ENCODE measurements around the gene MADD.
A peak's percentile ranks its signal among the peaks of the same experiment; 100 is the strongest.

DNA sequence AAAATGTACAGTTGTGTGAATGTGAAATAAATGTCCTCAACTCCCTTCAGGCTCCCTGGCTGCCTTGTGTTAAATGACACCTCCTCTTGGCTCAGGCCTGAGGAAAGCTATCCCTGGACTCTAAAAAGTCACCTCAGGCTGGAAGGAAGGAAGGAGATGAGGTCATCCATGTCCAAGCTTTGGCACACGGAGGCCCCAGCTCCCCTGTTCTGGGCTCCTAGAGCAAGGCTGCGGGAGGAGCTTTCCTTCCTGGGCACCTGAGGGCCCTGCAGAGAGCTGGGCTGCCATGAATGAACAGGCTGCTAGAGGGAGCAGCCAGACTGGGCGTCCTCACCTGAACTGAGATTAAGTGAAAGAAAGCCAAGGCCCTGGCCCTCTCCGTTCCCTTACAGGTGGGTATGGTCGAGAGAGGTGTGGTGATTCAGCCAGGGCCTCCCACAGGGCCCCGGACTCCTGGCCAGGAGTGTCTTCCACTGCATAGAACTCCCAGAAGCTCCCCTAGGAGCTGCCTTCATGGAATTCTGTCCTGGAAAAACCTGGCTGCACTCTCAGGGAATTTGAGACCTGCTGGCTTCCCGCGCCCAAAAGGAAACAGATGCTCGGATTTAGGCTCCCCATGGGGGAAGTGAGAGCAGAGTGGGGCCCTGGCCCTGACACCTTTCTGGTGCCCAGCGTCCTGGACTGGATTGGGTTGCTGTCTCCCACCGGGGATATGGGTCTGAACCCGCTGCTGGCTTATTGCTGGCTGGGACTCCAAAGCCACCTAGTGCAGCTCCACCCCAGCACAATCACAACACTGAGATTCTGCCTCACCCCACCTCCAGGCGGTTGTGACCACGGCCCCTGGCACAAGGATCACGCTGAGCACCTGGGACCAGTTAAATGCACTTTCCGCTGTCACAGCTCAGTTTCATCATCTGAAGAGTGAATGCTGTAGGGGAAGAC lies 60.3 kb downstream of the MADD start:
- TF ChIP-seq, protein P1, sequence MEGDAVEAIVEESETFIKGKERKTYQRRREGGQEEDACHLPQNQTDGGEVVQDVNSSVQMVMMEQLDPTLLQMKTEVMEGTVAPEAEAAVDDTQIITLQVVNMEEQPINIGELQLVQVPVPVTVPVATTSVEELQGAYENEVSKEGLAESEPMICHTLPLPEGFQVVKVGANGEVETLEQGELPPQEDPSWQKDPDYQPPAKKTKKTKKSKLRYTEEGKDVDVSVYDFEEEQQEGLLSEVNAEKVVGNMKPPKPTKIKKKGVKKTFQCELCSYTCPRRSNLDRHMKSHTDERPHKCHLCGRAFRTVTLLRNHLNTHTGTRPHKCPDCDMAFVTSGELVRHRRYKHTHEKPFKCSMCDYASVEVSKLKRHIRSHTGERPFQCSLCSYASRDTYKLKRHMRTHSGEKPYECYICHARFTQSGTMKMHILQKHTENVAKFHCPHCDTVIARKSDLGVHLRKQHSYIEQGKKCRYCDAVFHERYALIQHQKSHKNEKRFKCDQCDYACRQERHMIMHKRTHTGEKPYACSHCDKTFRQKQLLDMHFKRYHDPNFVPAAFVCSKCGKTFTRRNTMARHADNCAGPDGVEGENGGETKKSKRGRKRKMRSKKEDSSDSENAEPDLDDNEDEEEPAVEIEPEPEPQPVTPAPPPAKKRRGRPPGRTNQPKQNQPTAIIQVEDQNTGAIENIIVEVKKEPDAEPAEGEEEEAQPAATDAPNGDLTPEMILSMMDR (IDR thresholded peaks at IDR 0.05 in 2 of 3, conservative IDR thresholded peaks at IDR 0.05 in 1 of 3; ENCODE audit: control insufficient read depth in 2 of 3, extremely low read depth in 1 of 3, insufficient read depth in 1 of 3, low read depth in 3 of 3, low read length in 3 of 3) = peak in 1 of 3 experiments; percentile 3; a peak in 1 of 6 replicates
- TF ChIP-seq ZNF24 (IDR thresholded peaks at IDR 0.05) (no peak), JUND (IDR thresholded peaks at IDR 0.05; ENCODE audit: low read depth, low read length) (no peak), BHLHE40 (IDR thresholded peaks at IDR 0.05; ENCODE audit: borderline replicate concordance in 1 of 2, low read depth in 2 of 2, low read length in 1 of 2) (no peak), SIN3A (IDR thresholded peaks at IDR 0.05; ENCODE audit: low read depth, low read length) (no peak), MYC (IDR thresholded peaks at IDR 0.05; ENCODE audit: insufficient read depth, insufficient read length, insufficient replicate concordance, low read length, severe bottlenecking) (no peak), JUNB (IDR thresholded peaks at IDR 0.05) (no peak), EZH2 (IDR thresholded peaks at IDR 0.05; ENCODE audit: borderline replicate concordance, control insufficient read depth, low read depth, low read length) (no peak), POLR2AphosphoS5 (IDR thresholded peaks at IDR 0.05; ENCODE audit: low read length) (no peak)

All from GM12878 (cell line).